ENCODE data around the gene LMNTD2.

LMNTD2 gene

DNA sequence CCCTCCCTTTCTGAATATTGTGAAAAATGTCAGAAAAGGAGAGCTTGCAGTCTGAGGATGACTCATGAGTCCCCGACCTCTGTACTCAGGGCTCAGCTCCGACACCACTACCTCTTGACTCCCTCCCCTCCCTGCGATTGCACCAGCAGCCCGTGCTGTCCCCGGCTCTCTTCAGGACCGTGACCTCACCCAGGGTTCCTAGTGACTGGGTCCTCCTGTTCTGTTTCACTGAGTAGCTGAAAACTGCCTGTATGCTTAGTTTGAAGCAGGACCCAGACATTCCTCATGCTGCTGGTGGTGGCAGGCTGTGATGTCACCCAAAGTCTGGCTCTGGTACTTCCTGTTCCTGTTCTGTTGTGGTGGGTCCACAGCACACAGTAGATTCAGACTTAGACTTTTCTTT lies 27.4 kb upstream of the LMNTD2 start:
- Histone ChIP-seq H3K9me3 (ENCODE audit: insufficient read depth, low read length) (no peaks in the 10 kb centered on the region), H3K27ac (ENCODE audit: low read depth, low read length) (no peak overlapping the region), H3K4me2 (ENCODE audit: low read depth, low read length, poor library complexity, severe bottlenecking) (no peak overlapping the region), H4K20me1 (ENCODE audit: low read depth, low read length) (no peaks in the 10 kb centered on the region), H3K79me2 (ENCODE audit: insufficient read depth, low read length) (no peaks in the 10 kb centered on the region; the same call in 1 of the 2 replicates), H3K27me3 (ENCODE audit: low read length) (no peaks in the 10 kb centered on the region), H3K9me2 (replicated peaks; ENCODE audit: insufficient read depth, low read length) (no peaks in the 10 kb centered on the region), H3K9ac (ENCODE audit: low read length) (no peak overlapping the region), H3K36me3 (ENCODE audit: low read length) (peaks cover 12% of the 10 kb centered on the region; the same call in 1 of the 2 replicates), H3F3A (ENCODE audit: insufficient read depth) (no peaks in the 10 kb centered on the region), H3K4me3 (ENCODE audit: insufficient read depth, low read length, poor library complexity, severe bottlenecking) (no peak overlapping the region), H2AFZ (ENCODE audit: low read depth, low read length, severe bottlenecking) (no peak overlapping the region)
- TF ChIP-seq, protein P1, sequence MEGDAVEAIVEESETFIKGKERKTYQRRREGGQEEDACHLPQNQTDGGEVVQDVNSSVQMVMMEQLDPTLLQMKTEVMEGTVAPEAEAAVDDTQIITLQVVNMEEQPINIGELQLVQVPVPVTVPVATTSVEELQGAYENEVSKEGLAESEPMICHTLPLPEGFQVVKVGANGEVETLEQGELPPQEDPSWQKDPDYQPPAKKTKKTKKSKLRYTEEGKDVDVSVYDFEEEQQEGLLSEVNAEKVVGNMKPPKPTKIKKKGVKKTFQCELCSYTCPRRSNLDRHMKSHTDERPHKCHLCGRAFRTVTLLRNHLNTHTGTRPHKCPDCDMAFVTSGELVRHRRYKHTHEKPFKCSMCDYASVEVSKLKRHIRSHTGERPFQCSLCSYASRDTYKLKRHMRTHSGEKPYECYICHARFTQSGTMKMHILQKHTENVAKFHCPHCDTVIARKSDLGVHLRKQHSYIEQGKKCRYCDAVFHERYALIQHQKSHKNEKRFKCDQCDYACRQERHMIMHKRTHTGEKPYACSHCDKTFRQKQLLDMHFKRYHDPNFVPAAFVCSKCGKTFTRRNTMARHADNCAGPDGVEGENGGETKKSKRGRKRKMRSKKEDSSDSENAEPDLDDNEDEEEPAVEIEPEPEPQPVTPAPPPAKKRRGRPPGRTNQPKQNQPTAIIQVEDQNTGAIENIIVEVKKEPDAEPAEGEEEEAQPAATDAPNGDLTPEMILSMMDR (IDR thresholded peaks at IDR 0.05; ENCODE audit: insufficient read depth, low read length, poor library complexity, severe bottlenecking): no peak
- TF ChIP-seq EZH2phosphoT487 (conservative IDR thresholded peaks at IDR 0.05; ENCODE audit: low read length): no peak

DNA sequence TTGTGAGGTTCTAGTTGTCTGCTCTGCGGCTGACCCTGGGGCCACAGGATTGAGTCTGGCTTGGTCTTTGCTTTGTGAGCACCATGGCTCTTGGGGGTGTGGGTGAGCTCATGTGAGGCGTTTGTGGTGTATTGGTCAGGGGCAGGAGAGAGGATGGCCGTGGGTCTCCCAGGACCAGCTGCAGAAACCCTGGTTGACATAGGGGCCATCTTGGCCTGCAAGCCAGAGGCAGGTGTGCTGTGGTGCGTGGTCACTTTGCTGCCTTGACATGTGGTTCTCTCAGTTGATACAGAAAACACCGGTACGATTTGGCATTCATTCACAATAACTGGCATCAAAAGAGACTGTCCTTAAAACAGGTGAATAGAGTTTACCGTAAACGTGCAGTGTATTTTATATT lies 27.0 kb upstream of the LMNTD2 start:
- Histone ChIP-seq H3K9me3 (ENCODE audit: insufficient read depth, low read length) (no peaks in the 10 kb centered on the region), H4K20me1 (ENCODE audit: low read depth, low read length) (no peaks in the 10 kb centered on the region), H3K4me3 (ENCODE audit: insufficient read depth, low read length, poor library complexity, severe bottlenecking) (no peak overlapping the region), H3F3A (ENCODE audit: insufficient read depth) (no peaks in the 10 kb centered on the region), H3K4me2 (ENCODE audit: low read depth, low read length, poor library complexity, severe bottlenecking) (no peak overlapping the region), H3K79me2 (ENCODE audit: insufficient read depth, low read length) (no peaks in the 10 kb centered on the region; the same call in 1 of the 2 replicates), H3K9me2 (replicated peaks; ENCODE audit: insufficient read depth, low read length) (no peaks in the 10 kb centered on the region), H3K27me3 (ENCODE audit: low read length) (no peaks in the 10 kb centered on the region), H3K36me3 (ENCODE audit: low read length) (peaks cover 12% of the 10 kb centered on the region; the same call in 1 of the 2 replicates), H2AFZ (ENCODE audit: low read depth, low read length, severe bottlenecking) (no peak overlapping the region), H3K27ac (ENCODE audit: low read depth, low read length) (no peak overlapping the region), H3K9ac (ENCODE audit: low read length) (no peak overlapping the region)
- TF ChIP-seq, protein P1 (IDR thresholded peaks at IDR 0.05; ENCODE audit: insufficient read depth, low read length, poor library complexity, severe bottlenecking): no peak
- TF ChIP-seq EZH2phosphoT487 (conservative IDR thresholded peaks at IDR 0.05; ENCODE audit: low read length): no peak

DNA sequence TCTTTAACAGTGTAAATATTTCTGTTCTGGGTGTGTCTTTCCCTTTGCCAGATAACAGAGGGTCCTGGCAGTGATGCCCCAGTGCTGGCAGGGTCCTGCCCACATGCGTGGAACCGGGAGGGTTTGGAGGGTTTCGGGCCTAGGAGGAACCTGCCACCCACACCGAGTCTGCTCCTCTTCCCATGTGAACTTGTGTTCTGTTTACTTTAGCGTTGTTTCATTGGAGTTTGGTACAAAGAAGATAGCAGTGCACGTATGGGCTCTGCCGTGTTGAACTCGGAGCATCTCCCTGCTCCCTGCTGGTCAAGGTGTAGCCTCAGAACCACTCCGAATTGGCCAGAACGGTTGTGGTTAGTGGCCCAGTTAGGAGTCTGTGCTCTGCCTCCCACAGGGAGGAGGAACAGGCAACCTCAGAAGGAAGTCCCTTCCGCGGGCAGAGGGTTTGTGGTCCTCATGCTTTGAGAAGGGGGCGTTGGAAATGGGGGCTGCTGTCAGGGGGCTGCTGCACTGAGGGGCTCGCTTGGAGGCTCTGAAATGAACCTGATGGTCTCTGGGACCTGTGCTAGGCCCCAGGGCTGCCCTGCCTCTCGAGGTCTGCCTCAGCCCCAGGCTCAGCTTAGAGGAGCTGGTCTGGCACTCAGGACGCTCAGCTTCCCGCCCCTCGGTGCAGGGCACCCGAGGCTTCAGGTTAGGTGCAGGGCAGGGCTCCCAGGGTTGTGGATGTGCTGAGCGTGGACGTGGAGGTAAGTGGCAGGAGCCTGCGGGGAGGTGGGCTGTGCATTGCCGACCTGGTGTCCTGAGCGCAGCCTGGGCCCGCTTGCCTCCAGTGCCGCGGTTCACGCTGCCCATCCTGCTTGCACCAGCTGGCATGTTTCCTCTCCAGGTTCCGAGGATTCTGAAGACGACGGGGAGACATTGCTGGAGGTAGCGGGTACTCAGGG lies 26.1 kb upstream of the LMNTD2 start:
- Histone ChIP-seq H3K4me3 (ENCODE audit: insufficient read depth, low read length, poor library complexity, severe bottlenecking) (no peak overlapping the region), H3K79me2 (ENCODE audit: insufficient read depth, low read length) (peaks cover 7% of the 10 kb centered on the region), H2AFZ (ENCODE audit: low read depth, low read length, severe bottlenecking) (no peak overlapping the region), H3K9ac (ENCODE audit: low read length) (no peak overlapping the region), H4K20me1 (ENCODE audit: low read depth, low read length) (no peaks in the 10 kb centered on the region; the same call in 1 of the 2 replicates), H3K9me2 (replicated peaks; ENCODE audit: insufficient read depth, low read length) (no peaks in the 10 kb centered on the region), H3F3A (ENCODE audit: insufficient read depth) (no peaks in the 10 kb centered on the region), H3K36me3 (ENCODE audit: low read length) (peaks cover 12% of the 10 kb centered on the region; the same call in 1 of the 2 replicates), H3K9me3 (ENCODE audit: insufficient read depth, low read length) (no peaks in the 10 kb centered on the region), H3K27ac (ENCODE audit: low read depth, low read length) (no peak overlapping the region), H3K27me3 (ENCODE audit: low read length) (no peaks in the 10 kb centered on the region), H3K4me2 (ENCODE audit: low read depth, low read length, poor library complexity, severe bottlenecking) (no peak overlapping the region)
- no peak for TF ChIP-seq EZH2phosphoT487 (conservative IDR thresholded peaks at IDR 0.05; ENCODE audit: low read length)
- TF ChIP-seq, protein P1 (IDR thresholded peaks at IDR 0.05; ENCODE audit: insufficient read depth, low read length, poor library complexity, severe bottlenecking): no peak
